HAP-1 (cell line): ENCODE measurements around the gene KIF23.

Experiments used
- DNase-seq, 2 experiments: peaks; one replicate each; pipeline ENCODE4 v3.0.0-alpha.2; 2016 to 2020; ENCODE audit warnings: low spot score in 2 of 2
- H3K27me3 ChIP-seq: fragments of 250-450 bp; sonication (Bioruptor Pico); 2 replicates; pipeline ENCODE4 v1.5.1; 2020; ENCODE audit warnings: low read depth, mild to moderate bottlenecking, moderate library complexity
- H3K36me3 ChIP-seq: fragments of 250-450 bp; sonication (Bioruptor Pico); replicated peaks from 2 replicates; pipeline ENCODE4 v1.5.1; 2020; ENCODE audit warnings: mild to moderate bottlenecking
- H3K4me1 ChIP-seq: fragments of 250-450 bp; sonication (Bioruptor Pico); 2 replicates; pipeline ENCODE4 v1.5.1; 2020; ENCODE audit warnings: mild to moderate bottlenecking
- H3K4me3 ChIP-seq: fragments of 250-450 bp; sonication (Bioruptor Pico); 2 replicates; pipeline ENCODE4 v1.5.1; 2020; ENCODE audit warnings: mild to moderate bottlenecking, moderate library complexity
- H3K9me3 ChIP-seq: fragments of 250-450 bp; sonication (Bioruptor Pico); 2 replicates; pipeline ENCODE4 v1.5.1; 2020; ENCODE audit warnings: mild to moderate bottlenecking, moderate library complexity
- in situ Hi-C: fragments of 300-500 bp; cut with MboI; formaldehyde crosslinking; loops from 3 replicates; pipeline ENCODE4 v1.14.3; 2020; ENCODE audit warnings: low sequenced_read_pairs, inconsistent platforms, mixed read lengths

Gene KIF23

GRCh38 chr15:69388260-69388705, 25.9 kb upstream of the KIF23 start:
- Histone ChIP-seq H3K27me3 (no peaks in the 10 kb centered on the region), H3K36me3 (no peaks in the 10 kb centered on the region), H3K4me1 (no peaks in the 10 kb centered on the region), H3K9me3 (no peaks in the 10 kb centered on the region), H3K4me3 (no peak overlapping the region)
- peak; percentile 30 to 51 for DNase-seq
- in situ Hi-C loops, result no loop called here

- Histone ChIP-seq H3K4me1 (peaks cover 3% of the 10 kb centered on the region), H3K4me3 (no peak overlapping the region), H3K27me3 (no peaks in the 10 kb centered on the region), H3K36me3 (no peaks in the 10 kb centered on the region), H3K9me3 (no peaks in the 10 kb centered on the region)
- DNase-seq, result peak in 1 of 2 experiments; percentile 6
- in situ Hi-C loops, result no loop called here
Measured at GRCh38 chr15:69389426-69389825, 24.7 kb upstream of the KIF23 start.

DNA sequence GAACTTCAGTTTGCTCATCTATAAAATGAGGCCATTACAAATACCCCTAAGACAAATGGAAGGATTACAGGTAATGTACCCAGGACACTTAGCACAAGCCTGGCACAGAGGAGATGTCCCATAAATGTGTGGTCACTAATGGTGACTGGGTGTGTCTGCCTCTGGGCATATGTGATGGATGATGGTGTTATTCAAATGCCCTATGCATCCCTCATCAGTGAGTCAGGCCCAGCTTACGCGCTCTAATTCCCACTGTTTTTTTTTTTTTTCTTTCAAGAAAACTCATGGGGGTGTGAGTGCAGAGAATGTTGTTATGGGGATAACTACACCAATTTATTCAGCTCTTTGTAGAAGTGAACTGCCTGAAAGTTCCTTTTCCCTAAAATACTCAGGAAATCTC, 23.6 kb upstream of the KIF23 start:
- no peaks in the 10 kb centered on the region for H3K27me3 ChIP-seq
- in situ Hi-C loops, result no loop called here
- H3K9me3 ChIP-seq, result no peaks in the 10 kb centered on the region
- H3K4me1 ChIP-seq, result peaks cover 4% of the 10 kb centered on the region
- H3K4me3 ChIP-seq, result no peak overlapping the region
- no peaks in the 10 kb centered on the region for H3K36me3 ChIP-seq
- DNase-seq, result peak in 1 of 2 experiments; percentile 8

DNA sequence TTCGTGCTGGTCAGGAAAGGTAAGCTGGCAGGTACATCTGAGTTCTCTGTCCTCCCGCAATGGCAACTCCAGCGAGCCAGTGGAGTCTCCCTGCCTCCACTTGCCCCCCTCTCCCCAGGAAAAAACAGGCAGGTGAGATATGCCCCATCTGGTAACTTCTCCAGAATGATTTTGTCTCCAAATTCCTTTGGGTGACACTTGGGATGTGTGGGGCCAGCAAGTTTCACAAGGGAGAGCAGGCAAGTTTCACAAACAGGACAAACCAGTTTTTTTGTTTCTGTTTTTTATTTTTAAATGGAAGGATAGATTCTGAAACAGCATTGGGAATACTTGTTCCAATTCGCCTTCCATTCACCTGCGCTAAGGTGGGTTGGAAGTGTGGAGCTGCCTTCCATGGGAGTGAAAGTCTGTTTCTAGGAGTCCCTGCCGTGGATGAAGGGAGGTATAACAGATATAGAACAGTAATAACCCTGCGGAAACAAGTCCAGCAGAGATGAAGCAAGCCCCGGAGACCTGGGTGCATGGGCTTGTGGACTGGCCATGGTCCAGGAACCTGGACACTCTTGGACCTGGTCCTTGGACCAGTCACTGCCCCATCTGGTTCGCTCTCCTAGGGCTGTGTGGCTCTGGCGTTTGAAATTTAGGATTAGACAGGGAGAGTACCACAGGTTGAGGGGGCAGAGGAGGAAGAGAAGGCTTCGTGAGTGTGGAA, 22.9 kb upstream of the KIF23 start:
- in situ Hi-C loops, result no loop called here
- peaks cover 4% of the 10 kb centered on the region for H3K4me1 ChIP-seq
- H3K4me3 ChIP-seq, result no peak overlapping the region
- no peaks in the 10 kb centered on the region for H3K9me3 ChIP-seq
- DNase-seq, result peak in 1 of 2 experiments; percentile 7
- no peaks in the 10 kb centered on the region for H3K27me3 ChIP-seq
- H3K36me3 ChIP-seq, result no peaks in the 10 kb centered on the region

DNA sequence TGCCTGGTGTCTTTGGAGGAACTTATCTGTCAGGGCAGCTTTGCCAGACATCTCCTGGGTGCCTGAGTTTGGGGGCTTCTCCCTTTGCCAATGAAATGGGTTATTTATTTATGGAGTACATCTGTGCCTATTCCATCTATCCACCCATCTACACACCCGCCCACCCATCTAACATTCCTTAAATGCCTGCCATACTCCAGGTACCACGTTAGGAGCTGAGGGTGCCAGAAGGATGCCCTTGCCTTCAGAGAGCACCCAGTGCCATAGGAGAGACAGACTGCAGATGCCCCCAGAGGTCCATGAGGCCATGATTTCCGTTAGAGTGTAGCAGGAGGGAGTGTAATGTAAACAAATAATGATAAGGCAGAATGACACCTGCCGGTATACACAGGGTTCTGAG, 21.8 kb upstream of the KIF23 start:
- peaks cover 4% of the 10 kb centered on the region for H3K4me1 ChIP-seq
- H3K4me3 ChIP-seq, result no peak overlapping the region
- no peaks in the 10 kb centered on the region for H3K9me3 ChIP-seq
- peak in 1 of 2 experiments; percentile 4 for DNase-seq
- in situ Hi-C loops, result no loop called here
- no peaks in the 10 kb centered on the region for H3K36me3 ChIP-seq
- no peaks in the 10 kb centered on the region for H3K27me3 ChIP-seq

DNA sequence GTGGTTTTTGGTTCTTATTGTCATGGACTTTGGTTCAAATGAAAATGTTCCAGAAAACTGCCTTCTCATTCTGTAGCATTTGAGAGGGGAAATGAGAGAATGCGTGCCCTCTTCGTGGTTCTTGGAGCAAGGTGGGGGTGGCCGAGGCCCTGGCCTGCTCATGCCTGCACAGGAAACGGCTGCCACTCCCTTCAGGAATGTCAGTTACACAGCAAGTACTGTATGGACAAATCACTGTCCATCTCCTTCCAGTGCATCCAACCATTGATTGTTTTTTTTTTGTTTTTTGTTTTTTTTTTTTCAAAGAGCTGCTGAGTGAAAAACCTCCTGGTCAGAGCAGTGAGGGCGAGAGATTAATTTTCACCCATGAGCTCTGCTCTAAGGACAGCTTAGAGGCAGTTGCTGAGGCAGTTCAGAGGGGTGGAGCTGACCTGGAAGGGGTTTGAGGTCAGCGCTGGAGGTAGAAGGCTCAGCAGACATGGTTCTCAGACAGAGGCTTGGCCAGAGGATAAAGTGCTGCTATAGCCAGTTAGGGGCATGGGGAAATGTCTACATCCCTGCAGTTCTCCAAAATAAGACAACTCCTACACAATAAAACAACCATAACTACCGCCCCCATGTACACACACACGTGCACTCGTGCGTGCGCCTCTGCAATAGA, 20.2 kb upstream of the KIF23 start:
- DNase-seq, result peak in 1 of 2 experiments; percentile 6
- no peak overlapping the region for H3K4me3 ChIP-seq

GRCh38 chr15:69394556-69395282, 19.4 kb upstream of the KIF23 start:
- DNase-seq, result peak; percentile 83 to 98
- H3K27me3 ChIP-seq, result no peaks in the 10 kb centered on the region
- no peaks in the 10 kb centered on the region for H3K9me3 ChIP-seq
- H3K36me3 ChIP-seq, result no peaks in the 10 kb centered on the region
- in situ Hi-C loops, result loop anchor here (5.0 kb wide), 1 partner anchor 337 kb away; no protein-coding TSS in a partner anchor
- peaks cover 4% of the 10 kb centered on the region for H3K4me1 ChIP-seq
- H3K4me3 ChIP-seq, result no peak overlapping the region

More for the DNA sequence above, 20.2 kb upstream of the KIF23 start:
- Histone ChIP-seq H3K9me3 (no peaks in the 10 kb centered on the region), H3K27me3 (no peaks in the 10 kb centered on the region), H3K36me3 (no peaks in the 10 kb centered on the region), H3K4me1 (peaks cover 4% of the 10 kb centered on the region)
- in situ Hi-C loops, result no loop called here

- Histone ChIP-seq H3K4me1 (peaks cover 4% of the 10 kb centered on the region), H3K4me3 (no peak overlapping the region), H3K9me3 (no peaks in the 10 kb centered on the region), H3K27me3 (no peaks in the 10 kb centered on the region), H3K36me3 (no peaks in the 10 kb centered on the region)
- peak in 1 of 2 experiments; percentile 7 for DNase-seq
- in situ Hi-C loops, result loop anchor here (5.0 kb wide), 1 partner anchor 338 kb away; no protein-coding TSS in a partner anchor
Measured at GRCh38 chr15:69395460-69395859, 18.7 kb upstream of the KIF23 start.

- in situ Hi-C loops, result loop anchor here (5.0 kb wide), 1 partner anchor 339 kb away; no protein-coding TSS in a partner anchor
- H3K36me3 ChIP-seq, result no peaks in the 10 kb centered on the region
Measured at GRCh38 chr15:69395991-69396390, 18.2 kb upstream of the KIF23 start.

GRCh38 chr15:69398491-69398891, 15.7 kb upstream of the KIF23 start:
- no peaks in the 10 kb centered on the region for H3K9me3 ChIP-seq
- H3K4me1 ChIP-seq, result peaks cover 4% of the 10 kb centered on the region
- H3K36me3 ChIP-seq, result no peaks in the 10 kb centered on the region
- in situ Hi-C loops, result loop anchor here (5.0 kb wide), 1 partner anchor 341 kb away; no protein-coding TSS in a partner anchor
- H3K27me3 ChIP-seq, result no peaks in the 10 kb centered on the region
- H3K4me3 ChIP-seq, result no peak overlapping the region
- no peak for DNase-seq

More at GRCh38 chr15:69395991-69396390, 18.2 kb upstream of the KIF23 start:
- H3K27me3 ChIP-seq, result no peaks in the 10 kb centered on the region
- no peak overlapping the region for H3K4me3 ChIP-seq
- H3K4me1 ChIP-seq, result peaks cover 4% of the 10 kb centered on the region
- no peaks in the 10 kb centered on the region for H3K9me3 ChIP-seq
- no peak for DNase-seq

DNA sequence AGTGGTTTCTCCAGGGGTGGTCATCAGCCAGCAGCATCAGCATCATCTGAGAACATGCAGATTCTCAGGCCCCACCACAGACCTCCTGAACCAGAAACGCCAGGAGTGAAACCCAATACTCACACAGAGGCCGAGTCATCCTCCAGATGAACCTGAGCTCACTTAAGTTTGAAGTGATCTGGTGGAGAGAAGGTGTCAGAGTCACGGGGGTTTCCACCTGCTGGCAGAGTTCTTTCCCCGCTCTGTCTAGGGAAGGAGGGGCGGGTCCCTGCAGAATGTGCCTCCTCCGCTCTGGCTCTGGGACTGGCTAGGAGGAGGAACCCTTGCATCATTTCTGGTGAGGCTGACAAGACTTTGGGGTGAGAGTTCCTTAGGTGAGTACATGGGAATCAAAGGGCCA, 13.3 kb upstream of the KIF23 start:
- no peaks in the 10 kb centered on the region for H3K36me3 ChIP-seq
- in situ Hi-C loops, result no loop called here
- H3K4me3 ChIP-seq, result no peak overlapping the region
- no peaks in the 10 kb centered on the region for H3K4me1 ChIP-seq
- DNase-seq, result peak in 1 of 2 experiments; percentile 6
- no peaks in the 10 kb centered on the region for H3K27me3 ChIP-seq
- no peaks in the 10 kb centered on the region for H3K9me3 ChIP-seq

- Histone ChIP-seq H3K9me3 (no peaks in the 10 kb centered on the region), H3K4me1 (no peaks in the 10 kb centered on the region), H3K4me3 (no peak overlapping the region), H3K36me3 (no peaks in the 10 kb centered on the region), H3K27me3 (no peaks in the 10 kb centered on the region)
- DNase-seq, result no peak
- in situ Hi-C loops, result no loop called here
Measured at GRCh38 chr15:69402816-69403215, 11.3 kb upstream of the KIF23 start.

DNA sequence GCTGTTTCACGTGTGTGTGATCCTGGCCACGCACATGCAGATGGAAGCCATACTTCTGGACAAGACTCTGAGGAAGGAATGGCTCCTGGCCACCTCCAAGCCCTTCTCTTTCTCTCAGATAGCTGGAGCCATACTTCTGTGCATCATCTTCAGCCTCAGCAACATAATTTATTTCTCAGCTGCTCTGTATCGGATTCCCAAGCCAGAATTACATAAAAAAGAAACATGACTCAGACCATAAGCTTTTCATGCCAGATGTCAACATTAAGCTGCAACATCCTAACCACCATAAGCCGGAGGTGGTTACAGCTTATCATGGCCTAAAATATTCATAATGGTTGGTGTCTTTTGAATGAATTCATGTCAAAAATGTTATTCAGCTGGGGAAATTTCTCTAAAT, 10.6 kb upstream of the KIF23 start:
- Histone ChIP-seq H3K4me3 (no peak overlapping the region), H3K9me3 (no peaks in the 10 kb centered on the region), H3K4me1 (no peaks in the 10 kb centered on the region), H3K27me3 (no peaks in the 10 kb centered on the region), H3K36me3 (no peaks in the 10 kb centered on the region)
- DNase-seq, result no peak
- in situ Hi-C loops, result no loop called here
